ENCODE measurements around the gene ZP3.
A peak's percentile ranks its signal among the peaks of the same experiment; 100 is the strongest.
"Not testable (repeated sequence)": the region's sequence is repeated elsewhere in the genome, so short reads cannot be mapped to it uniquely, and the experiment has no call there.

The ZP3 gene

GRCh38 chr7:76428868-76429805, 4.4 kb downstream of the ZP3 start:
- ChIA-PET CTCF (no interaction called here), POLR2A (ENCODE audit: low non-redundant PET) (no interaction called here)
- DNase-seq (ENCODE audit: low spot score) = no peak
- no peak for TF ChIP-seq CTCF (conservative IDR thresholded peaks at IDR 0.05; ENCODE audit: low read depth)
- peak overlapping the region; percentile 99 for H3K27ac ChIP-seq

GRCh38 chr7:76430211-76430610, 5.5 kb downstream of the ZP3 start:
- DNase-seq (ENCODE audit: low spot score) = no peak
- no peak for TF ChIP-seq CTCF (conservative IDR thresholded peaks at IDR 0.05; ENCODE audit: low read depth)
- peak overlapping the region; percentile 99 for H3K27ac ChIP-seq
- POLR2A ChIA-PET (ENCODE audit: low non-redundant PET) = no interaction called here
- CTCF ChIA-PET = no interaction called here

DNA sequence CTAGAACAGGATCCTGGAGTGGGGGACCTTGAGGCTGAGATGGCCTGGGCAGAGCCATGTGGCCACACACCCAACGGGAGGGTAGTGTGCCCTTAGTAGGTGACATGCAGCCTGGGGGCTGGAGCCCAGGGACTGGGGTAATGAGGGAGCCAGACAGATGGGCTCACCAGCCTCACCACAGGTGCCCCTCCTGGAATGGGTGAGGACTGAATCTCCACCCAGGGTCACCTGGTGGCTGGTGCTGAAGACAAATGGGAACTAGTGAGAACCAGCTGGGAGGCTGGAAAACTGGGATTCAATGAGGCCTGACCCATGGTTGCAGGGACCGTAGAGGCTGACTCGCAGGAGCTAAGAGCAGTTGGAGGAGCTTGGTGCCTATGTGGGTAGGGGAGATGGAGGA, 6.1 kb downstream of the ZP3 start:
- peak overlapping the region; percentile 99 for H3K27ac ChIP-seq
- ChIA-PET POLR2A (ENCODE audit: low non-redundant PET) (no interaction called here), CTCF (no interaction called here)
- no peak for DNase-seq (ENCODE audit: low spot score)
- TF ChIP-seq CTCF (conservative IDR thresholded peaks at IDR 0.05; ENCODE audit: low read depth) = no peak

DNA sequence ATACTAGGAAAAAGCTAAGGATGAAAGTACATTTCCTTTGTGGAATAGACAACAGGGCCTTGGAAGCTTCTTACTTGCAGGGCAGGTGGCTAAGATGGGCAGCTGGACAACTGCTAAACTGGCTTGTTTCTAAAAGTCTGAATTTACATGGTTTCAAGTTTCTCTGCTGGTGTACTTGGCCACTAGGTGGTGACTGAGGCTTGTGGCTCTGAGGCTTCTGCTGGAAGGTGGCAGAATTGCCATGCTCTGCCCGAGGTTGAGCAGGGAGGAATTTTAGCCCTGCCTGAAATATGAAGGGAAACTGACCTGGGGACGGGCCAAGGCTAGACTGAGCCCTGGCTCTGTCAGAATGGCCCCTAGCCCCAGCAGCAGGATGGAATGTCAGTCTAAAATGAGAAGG, 13.1 kb downstream of the ZP3 start:
- H3K27ac ChIP-seq = peak overlapping the region; percentile 78
- DNase-seq (ENCODE audit: low spot score); POLR2A ChIA-PET (ENCODE audit: low non-redundant PET); CTCF ChIA-PET: not testable (repeated sequence)

DNA sequence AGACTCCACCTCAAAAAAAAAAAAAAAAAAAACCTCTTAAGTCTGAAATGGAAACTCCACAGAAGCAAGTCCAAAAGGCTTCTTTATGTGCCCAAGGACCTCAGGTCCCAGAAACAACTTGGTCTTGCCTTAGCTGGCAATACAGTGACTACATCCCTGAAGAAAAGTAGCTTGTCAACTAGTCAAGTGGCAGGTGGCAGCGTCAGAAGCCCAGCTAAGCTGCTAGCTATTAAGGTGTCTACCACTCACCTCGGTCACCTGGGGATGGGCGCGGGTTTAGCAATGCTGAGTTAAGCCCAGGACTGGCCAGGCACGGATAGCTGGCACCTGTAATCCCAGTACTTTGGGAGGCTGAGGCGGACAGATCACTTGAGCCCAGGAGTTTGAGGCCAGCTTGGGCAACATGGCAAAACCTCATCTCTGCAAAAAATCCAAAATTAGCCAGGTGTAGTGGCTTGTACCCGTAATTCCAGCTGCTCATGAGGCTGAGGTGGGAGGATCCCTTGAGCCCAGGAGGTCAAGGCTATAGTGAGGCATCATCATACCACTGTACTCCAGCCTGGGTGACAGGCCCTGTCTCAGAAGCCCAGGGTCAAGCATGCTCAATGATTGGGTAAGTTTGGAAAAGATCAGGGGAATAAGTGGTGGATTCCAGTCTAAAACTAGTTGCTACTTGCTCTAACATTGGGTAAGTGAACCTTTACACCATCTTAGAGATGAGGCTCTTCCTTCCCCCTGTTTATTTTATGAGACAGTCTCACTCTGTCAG, 14.6 kb downstream of the ZP3 start:
- CTCF ChIA-PET; DNase-seq (ENCODE audit: low spot score); POLR2A ChIA-PET (ENCODE audit: low non-redundant PET): not testable (repeated sequence)
- H3K27ac ChIP-seq = peak overlapping the region; percentile 59

DNA sequence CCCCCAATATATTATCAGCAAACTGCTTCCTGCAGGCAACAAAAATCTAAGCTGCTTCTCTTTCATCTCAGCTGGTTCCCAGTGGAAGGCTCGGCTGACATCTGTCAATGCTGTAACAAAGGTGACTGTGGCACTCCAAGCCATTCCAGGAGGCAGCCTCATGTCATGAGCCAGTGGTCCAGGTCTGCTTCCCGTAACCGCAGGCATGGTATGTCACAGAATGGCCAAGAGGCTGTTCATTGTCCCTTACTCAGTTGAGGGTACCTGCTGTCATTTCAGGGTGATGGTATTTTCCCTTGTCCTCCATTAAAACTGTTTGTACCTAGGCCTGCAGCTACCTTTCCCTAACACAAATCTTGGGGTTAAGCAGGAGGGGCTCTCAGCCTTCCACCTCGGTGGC, 15.7 kb downstream of the ZP3 start:
- DNase-seq (ENCODE audit: low spot score); CTCF ChIA-PET; POLR2A ChIA-PET (ENCODE audit: low non-redundant PET): not testable (repeated sequence)
- peak overlapping the region; percentile 59 for H3K27ac ChIP-seq

DNA sequence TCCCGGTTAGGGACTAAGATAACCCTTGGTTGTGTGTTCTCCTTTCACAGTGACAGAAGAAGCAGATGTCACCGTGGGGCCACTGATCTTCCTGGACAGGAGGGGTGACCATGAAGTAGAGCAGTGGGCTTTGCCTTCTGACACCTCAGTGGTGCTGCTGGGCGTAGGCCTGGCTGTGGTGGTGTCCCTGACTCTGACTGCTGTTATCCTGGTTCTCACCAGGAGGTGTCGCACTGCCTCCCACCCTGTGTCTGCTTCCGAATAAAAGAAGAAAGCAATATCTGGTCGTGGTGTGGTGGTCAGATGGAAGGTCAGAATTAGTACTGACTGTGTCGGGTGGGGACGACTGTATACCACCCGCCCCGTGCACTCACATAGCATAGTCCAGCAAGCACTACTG, 17.0 kb downstream of the ZP3 start:
- DNase-seq (ENCODE audit: low spot score); CTCF ChIA-PET; POLR2A ChIA-PET (ENCODE audit: low non-redundant PET); H3K27ac ChIP-seq: not testable (repeated sequence)

DNA sequence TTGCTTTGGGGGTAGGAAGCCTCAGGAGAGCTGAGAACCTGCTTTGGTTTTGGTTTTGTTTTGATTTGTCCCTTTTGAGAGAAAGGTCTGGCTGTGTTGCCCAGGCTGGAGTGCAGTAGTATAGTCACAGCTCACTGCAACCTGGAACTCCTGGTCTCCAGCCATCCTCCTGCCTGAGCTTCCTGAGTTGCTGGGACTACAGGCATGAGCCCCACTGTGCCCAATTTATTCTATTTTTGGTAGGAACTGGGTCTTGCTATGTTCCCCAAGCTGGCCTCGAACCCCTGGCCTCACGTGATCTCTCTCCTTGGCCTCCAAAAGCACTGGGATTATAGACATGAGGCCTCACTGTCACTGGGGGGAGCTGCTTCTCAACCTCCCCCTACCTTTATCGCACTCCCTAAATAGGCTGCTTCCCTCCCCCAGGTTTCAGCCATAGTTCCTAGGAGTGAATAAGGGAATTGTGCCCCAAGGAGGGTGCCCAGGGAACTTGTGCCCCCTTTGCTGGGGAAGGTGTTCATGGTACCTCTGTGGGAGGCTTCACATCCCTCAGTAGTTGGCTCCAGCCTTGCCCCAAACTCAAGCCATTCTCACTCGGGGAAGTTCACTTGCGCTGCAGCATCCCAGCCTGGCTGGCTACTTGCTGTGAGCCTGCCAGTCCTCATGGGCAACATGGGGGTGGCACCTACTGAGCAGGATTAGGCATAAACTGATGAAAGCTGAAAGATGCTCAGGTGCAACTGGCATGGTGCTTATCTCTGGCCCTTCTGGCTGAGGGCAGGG, 18.1 kb downstream of the ZP3 start:
- DNase-seq (ENCODE audit: low spot score); CTCF ChIA-PET; POLR2A ChIA-PET (ENCODE audit: low non-redundant PET): not testable (repeated sequence)
- H3K27ac ChIP-seq = peak overlapping the region; percentile 50

- peak overlapping the region; percentile 80; the same call in 1 of the 2 replicates for H3K27ac ChIP-seq
- POLR2A ChIA-PET (ENCODE audit: low non-redundant PET); DNase-seq (ENCODE audit: low spot score); CTCF ChIA-PET: not testable (repeated sequence)
Measured at GRCh38 chr7:76443846-76444245, 19.1 kb downstream of the ZP3 start.

GRCh38 chr7:76445577-76446008, 20.8 kb downstream of the ZP3 start:
- DNase-seq (ENCODE audit: low spot score); CTCF ChIA-PET; POLR2A ChIA-PET (ENCODE audit: low non-redundant PET): not testable (repeated sequence)
- H3K27ac ChIP-seq = peak overlapping the region; percentile 80

DNA sequence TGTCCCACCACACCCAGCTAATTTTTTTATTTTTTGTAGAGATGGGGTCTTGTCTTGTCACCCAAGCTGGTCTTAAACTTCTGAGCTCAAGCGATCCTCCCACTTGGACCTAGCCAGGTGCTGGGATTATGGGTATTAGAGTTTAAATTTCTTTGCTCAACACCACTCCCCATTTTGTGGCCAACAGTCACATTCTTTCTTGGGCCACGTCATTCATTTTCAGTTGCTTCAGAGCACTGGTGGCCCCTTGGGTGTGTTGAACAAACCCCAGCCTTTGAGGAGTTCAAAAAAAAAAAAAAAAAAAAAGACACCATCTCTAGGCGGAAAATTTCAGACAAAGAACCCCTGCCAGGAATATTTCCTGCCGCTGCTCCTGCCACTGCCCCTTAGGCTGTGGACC, 32.3 kb downstream of the ZP3 start:
- DNase-seq (ENCODE audit: low spot score); CTCF ChIA-PET; POLR2A ChIA-PET (ENCODE audit: low non-redundant PET); H3K27ac ChIP-seq: not testable (repeated sequence)

GRCh38 chr7:76458504-76458903, 33.8 kb downstream of the ZP3 start:
- DNase-seq (ENCODE audit: low spot score); H3K27ac ChIP-seq; POLR2A ChIA-PET (ENCODE audit: low non-redundant PET); CTCF ChIA-PET: not testable (repeated sequence)

DNA sequence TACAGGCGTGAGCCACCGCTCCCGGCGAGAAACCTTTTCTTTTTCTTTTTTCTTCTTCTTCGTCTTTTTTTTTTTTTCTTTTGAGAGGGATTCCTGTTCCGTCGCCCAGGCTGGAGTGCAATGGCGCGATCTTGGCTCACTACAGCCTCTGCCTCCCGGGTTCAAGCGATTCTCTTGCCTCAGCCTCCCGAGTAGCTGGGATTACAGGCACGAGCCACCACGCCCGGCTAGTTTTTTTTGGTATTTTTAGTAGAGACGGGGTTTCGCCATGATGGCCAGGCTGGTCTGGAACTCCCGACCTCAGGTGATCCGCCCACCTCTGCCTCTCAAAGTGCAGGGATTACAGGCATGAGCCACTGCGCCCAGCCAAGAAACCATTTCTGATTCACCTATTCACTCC, 36.0 kb downstream of the ZP3 start:
- H3K27ac ChIP-seq; CTCF ChIA-PET; DNase-seq (ENCODE audit: low spot score); POLR2A ChIA-PET (ENCODE audit: low non-redundant PET): not testable (repeated sequence)
